T-helper 1 cell treated with Interleukin-12 subunit alpha and Interleukin-12 subunit beta and Interleukin-4 antibody, amounts not matched to agents 30 μg/mL and 1 μg/mL, for 36 hours (primary cell): Measurements from ENCODE around the gene PHYKPL.
"Not testable (repeated sequence)": the region's sequence is repeated elsewhere in the genome, so short reads cannot be mapped to it uniquely, and the experiment has no call there.

Source experiments
- H3K27ac Mint-ChIP-seq: one replicate; pipeline ENCODE4 v1.8.0; 2021; ENCODE audit warnings: mild to moderate bottlenecking, mixed read lengths
- H3K27me3 Mint-ChIP-seq: one replicate; pipeline ENCODE4 v1.8.0; 2021; ENCODE audit warnings: low read depth, mixed read lengths
- H3K36me3 Mint-ChIP-seq: one replicate; pipeline ENCODE4 v1.8.0; 2021; ENCODE audit warnings: low read depth, mixed read lengths
- H3K4me1 Mint-ChIP-seq: one replicate; pipeline ENCODE4 v1.8.0; 2021; ENCODE audit warnings: low read depth, mixed read lengths
- H3K4me3 Mint-ChIP-seq: one replicate; pipeline ENCODE4 v1.8.0; 2021; ENCODE audit warnings: mild to moderate bottlenecking, moderate library complexity, mixed read lengths
- H3K9me3 Mint-ChIP-seq: one replicate; pipeline ENCODE4 v1.8.0; 2021; ENCODE audit warnings: mixed read lengths

Gene PHYKPL

GRCh38 chr5:178238711-178239592, 6.3 kb upstream of the PHYKPL start:
- peak overlapping the region; percentile 93 for H3K27ac Mint-ChIP-seq
- no peaks in the 10 kb centered on the region for H3K9me3 Mint-ChIP-seq
- peak overlapping the region; percentile 63 for H3K4me3 Mint-ChIP-seq
- peaks cover 40% of the 10 kb centered on the region for H3K4me1 Mint-ChIP-seq
- H3K36me3 Mint-ChIP-seq = no peaks in the 10 kb centered on the region
- H3K27me3 Mint-ChIP-seq = no peaks in the 10 kb centered on the region

DNA sequence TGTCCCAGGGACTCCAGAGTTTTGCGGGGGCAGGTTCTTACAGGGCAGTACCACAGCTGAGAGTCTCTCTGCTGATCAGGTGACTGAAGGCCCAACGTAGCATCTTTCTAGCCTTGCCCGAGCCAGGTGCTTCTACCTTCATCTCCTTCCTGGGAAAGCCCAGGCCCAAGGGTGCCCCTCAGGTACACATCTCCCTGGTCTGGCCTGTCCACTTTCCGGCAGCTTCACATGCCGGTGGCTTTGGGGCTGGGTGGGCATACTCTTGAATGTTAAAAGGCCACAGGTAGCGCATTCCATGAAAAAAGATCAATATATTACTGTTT, 5.7 kb upstream of the PHYKPL start:
- peak overlapping the region; percentile 42 for H3K4me3 Mint-ChIP-seq
- peaks cover 42% of the 10 kb centered on the region for H3K4me1 Mint-ChIP-seq
- no peaks in the 10 kb centered on the region for H3K27me3 Mint-ChIP-seq
- no peaks in the 10 kb centered on the region for H3K36me3 Mint-ChIP-seq
- H3K27ac Mint-ChIP-seq = peak overlapping the region; percentile 93
- H3K9me3 Mint-ChIP-seq = no peaks in the 10 kb centered on the region

DNA sequence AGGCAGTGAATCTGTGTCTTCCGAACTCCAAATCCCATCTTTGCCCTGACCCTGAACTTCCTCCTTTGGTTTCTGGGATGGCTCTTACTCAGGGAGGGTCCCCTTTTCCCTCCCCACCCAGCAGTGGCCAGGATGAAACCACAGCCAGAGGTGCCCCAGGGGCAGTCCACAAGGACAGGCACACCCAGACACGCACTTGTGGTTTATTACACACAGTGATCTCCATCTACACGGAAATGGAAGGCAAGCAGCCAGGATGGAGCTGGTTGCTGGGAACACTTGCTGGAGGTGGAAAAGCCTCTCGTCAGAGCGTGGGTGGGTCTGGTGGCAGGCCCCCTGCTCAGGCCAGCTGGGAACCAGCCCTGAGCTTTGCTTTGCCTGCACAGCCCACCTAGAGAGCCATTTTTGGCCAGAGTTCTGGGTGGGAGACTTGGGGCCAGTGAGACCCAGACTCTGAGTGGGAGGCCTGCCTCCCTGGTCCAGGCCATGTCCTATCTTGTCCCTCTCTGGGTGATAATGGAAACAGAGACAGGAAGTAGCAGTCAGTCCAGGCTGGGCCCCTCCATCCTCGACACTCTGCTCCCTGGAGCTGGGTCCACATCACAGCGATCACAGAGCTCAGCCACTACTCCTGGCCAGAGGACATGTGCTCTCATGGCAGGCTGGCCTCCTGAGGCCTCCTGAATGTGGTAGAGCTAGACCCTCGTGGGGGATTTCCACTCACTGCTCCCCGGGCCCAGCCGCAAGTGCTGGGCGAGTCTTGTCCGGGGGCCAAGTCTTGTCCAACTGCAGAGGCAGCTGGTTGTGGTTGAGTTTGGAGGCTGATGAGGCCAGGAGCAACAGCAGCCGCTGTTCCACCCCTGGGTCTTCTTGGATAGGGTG, 5.1 kb upstream of the PHYKPL start:
- Mint-ChIP-seq H3K4me1 (peaks cover 45% of the 10 kb centered on the region), H3K27ac (peak overlapping the region; percentile 93), H3K27me3 (no peaks in the 10 kb centered on the region), H3K36me3 (no peaks in the 10 kb centered on the region), H3K4me3 (no peak overlapping the region), H3K9me3 (no peaks in the 10 kb centered on the region)

- Mint-ChIP-seq H3K27me3 (no peaks in the 10 kb centered on the region), H3K27ac (peak overlapping the region; percentile 76), H3K4me3 (no peak overlapping the region), H3K9me3 (no peaks in the 10 kb centered on the region), H3K4me1 (peaks cover 42% of the 10 kb centered on the region), H3K36me3 (no peaks in the 10 kb centered on the region)
Measured at GRCh38 chr5:178236679-178237078, 4.1 kb upstream of the PHYKPL start.

GRCh38 chr5:178236126-178236525, 3.5 kb upstream of the PHYKPL start:
- Mint-ChIP-seq H3K27me3 (no peaks in the 10 kb centered on the region), H3K4me1 (peaks cover 44% of the 10 kb centered on the region), H3K27ac (no peak overlapping the region)

GRCh38 chr5:178235588-178235974, 3.0 kb upstream of the PHYKPL start:
- Mint-ChIP-seq H3K27me3 (no peaks in the 10 kb centered on the region), H3K4me3 (no peak overlapping the region), H3K9me3 (no peaks in the 10 kb centered on the region), H3K27ac (no peak overlapping the region), H3K36me3 (peaks cover 11% of the 10 kb centered on the region), H3K4me1 (peaks cover 44% of the 10 kb centered on the region)

More at GRCh38 chr5:178236126-178236525, 3.5 kb upstream of the PHYKPL start:
- H3K4me3 Mint-ChIP-seq = no peak overlapping the region
- H3K9me3 Mint-ChIP-seq = no peaks in the 10 kb centered on the region
- peaks cover 5% of the 10 kb centered on the region for H3K36me3 Mint-ChIP-seq

GRCh38 chr5:178234750-178235587, 2.4 kb upstream of the PHYKPL start:
- Mint-ChIP-seq H3K27me3 (no peaks in the 10 kb centered on the region), H3K9me3 (no peaks in the 10 kb centered on the region), H3K36me3 (peaks cover 15% of the 10 kb centered on the region), H3K4me1 (peaks cover 45% of the 10 kb centered on the region), H3K27ac (peak overlapping the region; percentile 4), H3K4me3 (peak overlapping the region; percentile 16)

- H3K4me3 Mint-ChIP-seq = peak overlapping the region; percentile 48
- H3K4me1 Mint-ChIP-seq = peaks cover 46% of the 10 kb centered on the region
- peaks cover 22% of the 10 kb centered on the region for H3K36me3 Mint-ChIP-seq
- H3K27me3 Mint-ChIP-seq = no peaks in the 10 kb centered on the region
- H3K9me3 Mint-ChIP-seq = no peaks in the 10 kb centered on the region
- peak overlapping the region; percentile 63 for H3K27ac Mint-ChIP-seq
Measured at GRCh38 chr5:178234121-178234749, 1.6 kb upstream of the PHYKPL start.

DNA sequence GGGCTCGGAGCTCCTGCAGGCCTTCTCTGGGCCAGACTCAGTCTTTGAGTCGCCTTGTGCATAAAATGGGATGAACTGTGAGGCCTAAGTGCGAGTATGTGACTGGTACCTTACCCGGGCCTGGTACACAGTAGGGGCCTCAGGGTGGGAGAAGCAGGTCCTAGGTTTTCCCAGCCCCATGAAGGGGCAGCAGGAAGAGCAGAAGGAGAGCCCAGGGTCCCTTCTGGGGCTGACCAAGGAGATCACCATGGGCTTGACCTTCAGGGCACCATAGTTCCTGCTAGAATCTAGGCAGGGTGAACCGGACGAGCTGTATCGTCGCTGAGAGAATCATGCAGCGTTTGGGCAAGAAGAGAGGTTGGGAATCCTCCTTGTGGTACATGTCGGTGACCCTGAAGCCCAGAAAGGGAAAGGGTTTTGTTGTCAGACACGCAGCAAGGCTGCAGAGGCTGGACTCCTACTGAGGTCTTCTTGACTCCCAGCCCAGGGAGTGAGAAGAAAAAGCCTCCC, 373 bp upstream of the PHYKPL start:
- peak overlapping the region; percentile 74 for H3K27ac Mint-ChIP-seq
- H3K27me3 Mint-ChIP-seq = no peaks in the 10 kb centered on the region
- no peaks in the 10 kb centered on the region for H3K9me3 Mint-ChIP-seq
- peaks cover 27% of the 10 kb centered on the region for H3K36me3 Mint-ChIP-seq
- H3K4me1 Mint-ChIP-seq = peaks cover 44% of the 10 kb centered on the region
- peak overlapping the region; percentile 67 for H3K4me3 Mint-ChIP-seq

DNA sequence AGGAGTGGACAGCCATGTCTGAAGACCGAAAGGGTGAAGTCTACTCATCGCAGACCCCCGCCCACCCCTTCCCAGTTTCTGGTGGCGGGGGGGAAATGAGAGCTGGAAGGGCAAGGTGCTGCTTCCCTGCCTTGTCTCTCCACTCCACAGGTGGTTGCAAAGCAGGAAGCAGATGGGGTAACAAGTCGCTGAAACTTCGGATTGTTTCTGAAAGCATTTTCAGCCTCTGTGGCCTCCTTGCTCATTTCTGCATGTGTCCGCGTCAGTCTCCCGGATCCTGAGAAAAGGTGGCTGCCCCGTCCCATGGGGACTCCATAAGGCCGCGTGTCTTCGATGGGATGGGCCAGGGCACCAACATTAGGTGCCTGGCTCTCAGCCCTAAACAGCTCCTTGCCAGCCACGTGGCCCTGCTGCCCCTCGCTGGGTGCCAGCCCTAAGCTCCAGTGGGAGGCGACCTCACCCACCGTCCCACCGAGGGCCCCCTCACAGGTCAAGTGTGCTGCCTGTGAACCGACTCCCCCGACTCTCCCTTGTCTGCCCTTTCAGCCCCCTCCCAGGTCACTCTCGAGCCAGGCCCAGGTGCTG, 971 bp downstream of the PHYKPL start:
- peak overlapping the region; percentile 86 for H3K4me3 Mint-ChIP-seq
- H3K9me3 Mint-ChIP-seq = no peaks in the 10 kb centered on the region
- peaks cover 48% of the 10 kb centered on the region for H3K4me1 Mint-ChIP-seq
- H3K27me3 Mint-ChIP-seq = no peaks in the 10 kb centered on the region
- H3K27ac Mint-ChIP-seq = peak overlapping the region; percentile 76
- H3K36me3 Mint-ChIP-seq = peaks cover 41% of the 10 kb centered on the region

DNA sequence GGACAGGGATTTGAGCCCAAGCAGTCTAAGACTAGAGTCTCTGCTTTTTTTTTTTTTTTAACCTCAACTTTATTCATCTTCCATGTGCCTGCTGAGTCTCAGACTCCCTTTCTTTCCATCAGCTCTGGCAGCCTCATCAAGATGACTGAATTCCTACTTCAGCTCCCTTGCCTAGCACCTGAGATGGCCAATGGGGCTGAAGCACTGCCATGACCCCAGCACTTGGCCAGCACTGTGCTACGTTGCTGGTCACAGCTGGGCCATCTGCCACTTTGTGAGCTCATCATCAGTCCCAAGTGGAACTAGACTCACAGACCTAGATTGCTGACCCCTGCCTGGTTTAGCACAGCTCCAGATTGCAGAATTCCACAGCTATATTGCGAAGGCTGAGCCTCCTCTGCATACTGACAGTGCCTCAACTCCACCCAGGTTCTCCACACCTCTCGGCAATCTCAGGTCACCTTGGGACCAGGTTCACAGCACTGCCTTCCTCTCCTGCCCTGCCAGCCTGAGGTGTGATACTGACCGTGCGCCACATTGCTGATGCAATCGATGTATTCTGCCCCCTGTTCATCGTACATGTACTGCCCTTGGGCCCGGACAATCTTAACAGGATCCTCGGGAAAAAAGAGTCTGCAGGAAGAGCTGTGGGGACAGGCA, 1.6 kb downstream of the PHYKPL start:
- Mint-ChIP-seq H3K27ac (peak overlapping the region; percentile 76), H3K9me3 (no peaks in the 10 kb centered on the region), H3K4me1 (peaks cover 47% of the 10 kb centered on the region), H3K27me3 (no peaks in the 10 kb centered on the region), H3K4me3 (peak overlapping the region; percentile 86), H3K36me3 (peaks cover 44% of the 10 kb centered on the region)

GRCh38 chr5:178229861-178230260, 2.7 kb downstream of the PHYKPL start:
- H3K4me3 Mint-ChIP-seq = peak overlapping the region; percentile 51
- peaks cover 52% of the 10 kb centered on the region for H3K36me3 Mint-ChIP-seq
- H3K27me3 Mint-ChIP-seq = no peaks in the 10 kb centered on the region
- H3K9me3 Mint-ChIP-seq = no peaks in the 10 kb centered on the region
- H3K4me1 Mint-ChIP-seq = peaks cover 43% of the 10 kb centered on the region
- no peak overlapping the region for H3K27ac Mint-ChIP-seq

DNA sequence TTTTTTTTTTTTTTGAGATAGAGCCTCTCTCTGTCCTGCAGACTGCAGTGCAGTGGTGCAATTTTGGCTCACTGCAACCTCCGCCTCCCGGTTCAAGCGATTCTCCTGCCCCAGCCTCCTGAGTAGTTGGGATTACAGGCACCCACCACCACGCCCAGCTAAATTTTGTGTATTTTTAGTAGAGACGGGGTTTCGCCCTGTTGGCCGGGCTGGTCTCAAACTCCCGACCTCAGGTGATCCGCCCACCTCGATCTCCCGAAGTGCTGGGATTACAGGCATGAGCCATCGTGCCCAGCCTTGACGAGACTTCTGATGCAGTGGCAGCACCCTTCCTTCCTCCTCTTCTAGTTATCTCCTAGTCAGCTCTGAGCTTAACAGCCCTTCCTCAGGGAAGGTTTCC, 3.5 kb downstream of the PHYKPL start:
- not testable (repeated sequence) for H3K27me3 Mint-ChIP-seq, H3K9me3 Mint-ChIP-seq
- Mint-ChIP-seq H3K4me1 (peaks cover 41% of the 10 kb centered on the region), H3K36me3 (peaks cover 53% of the 10 kb centered on the region), H3K4me3 (peak overlapping the region; percentile 40), H3K27ac (peak overlapping the region; percentile 46)
